ENCODE measurements around the gene VWA5B1.

DNA sequence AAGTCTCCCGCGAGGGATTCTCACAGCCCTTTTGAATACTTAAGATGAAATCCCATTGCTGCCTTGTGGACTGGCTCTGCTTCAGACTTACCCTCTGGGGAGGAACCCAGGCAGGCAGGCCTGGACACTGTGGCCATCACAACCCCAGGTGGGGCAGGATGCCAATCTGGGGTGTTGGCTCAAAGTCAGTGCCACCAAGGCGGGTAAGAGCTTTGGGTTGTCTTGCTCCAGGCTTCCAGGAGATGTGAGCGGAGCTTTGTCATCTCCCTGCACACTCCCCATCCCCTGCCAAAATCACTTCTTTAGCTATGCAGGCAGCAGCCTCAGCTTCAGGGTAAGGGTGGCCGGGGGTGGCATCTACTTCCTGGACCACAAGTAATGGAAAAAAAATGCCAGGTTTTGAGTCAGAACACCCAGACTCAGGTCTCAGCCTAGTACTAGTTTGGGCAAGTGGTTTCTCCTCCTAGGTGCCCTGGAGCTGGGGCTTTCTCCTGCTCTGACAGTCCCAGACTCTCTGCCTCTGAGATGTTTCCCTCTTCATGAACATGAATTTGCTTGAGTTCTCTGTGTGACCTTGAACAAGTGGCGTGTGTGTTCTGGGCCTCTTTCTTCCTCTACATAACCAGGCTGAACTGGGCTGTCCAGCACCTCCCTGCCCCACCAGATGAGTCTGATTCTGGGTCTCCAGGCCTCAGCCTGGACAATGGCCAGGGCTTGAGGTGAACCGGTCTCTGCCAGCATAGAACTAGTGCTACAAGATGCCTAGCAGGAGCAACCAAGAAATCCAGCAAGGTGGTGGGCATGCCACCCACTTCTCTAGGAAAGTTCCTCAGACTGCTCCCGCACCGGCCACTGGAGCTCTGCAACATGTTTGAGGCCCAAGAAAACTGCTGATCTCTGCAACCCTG, 65.4 kb downstream of the VWA5B1 start:
- no peak for TF ChIP-seq POLR2A (IDR thresholded peaks at IDR 0.05)
- no peak for TF ChIP-seq CTCF (IDR thresholded peaks at IDR 0.05)

All from tibial nerve (tissue), 3 donors.